ENCODE results near the gene UNC5CL.

Gene UNC5CL

GRCh38 chr6:41059556-41059955 is 20.5 kb upstream of the UNC5CL start:
- TF ChIP-seq, protein P1, sequence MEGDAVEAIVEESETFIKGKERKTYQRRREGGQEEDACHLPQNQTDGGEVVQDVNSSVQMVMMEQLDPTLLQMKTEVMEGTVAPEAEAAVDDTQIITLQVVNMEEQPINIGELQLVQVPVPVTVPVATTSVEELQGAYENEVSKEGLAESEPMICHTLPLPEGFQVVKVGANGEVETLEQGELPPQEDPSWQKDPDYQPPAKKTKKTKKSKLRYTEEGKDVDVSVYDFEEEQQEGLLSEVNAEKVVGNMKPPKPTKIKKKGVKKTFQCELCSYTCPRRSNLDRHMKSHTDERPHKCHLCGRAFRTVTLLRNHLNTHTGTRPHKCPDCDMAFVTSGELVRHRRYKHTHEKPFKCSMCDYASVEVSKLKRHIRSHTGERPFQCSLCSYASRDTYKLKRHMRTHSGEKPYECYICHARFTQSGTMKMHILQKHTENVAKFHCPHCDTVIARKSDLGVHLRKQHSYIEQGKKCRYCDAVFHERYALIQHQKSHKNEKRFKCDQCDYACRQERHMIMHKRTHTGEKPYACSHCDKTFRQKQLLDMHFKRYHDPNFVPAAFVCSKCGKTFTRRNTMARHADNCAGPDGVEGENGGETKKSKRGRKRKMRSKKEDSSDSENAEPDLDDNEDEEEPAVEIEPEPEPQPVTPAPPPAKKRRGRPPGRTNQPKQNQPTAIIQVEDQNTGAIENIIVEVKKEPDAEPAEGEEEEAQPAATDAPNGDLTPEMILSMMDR (IDR thresholded peaks at IDR 0.05; ENCODE audit: unreplicated experiment in 3 of 3): no peak
- Mint-ChIP-seq H3K4me1 (peaks cover 87% of the 10 kb centered on the region), H3K36me3 (ENCODE audit: low read depth) (peaks cover 5% of the 10 kb centered on the region), H3K4me3 (peak overlapping the region in 1 of 3 experiments; percentile 27), H3K27ac (no peak overlapping the region), H3K9me3 (no peaks in the 10 kb centered on the region), H3K27me3 (ENCODE audit: low read depth) (peaks cover 4% of the 10 kb centered on the region)

DNA sequence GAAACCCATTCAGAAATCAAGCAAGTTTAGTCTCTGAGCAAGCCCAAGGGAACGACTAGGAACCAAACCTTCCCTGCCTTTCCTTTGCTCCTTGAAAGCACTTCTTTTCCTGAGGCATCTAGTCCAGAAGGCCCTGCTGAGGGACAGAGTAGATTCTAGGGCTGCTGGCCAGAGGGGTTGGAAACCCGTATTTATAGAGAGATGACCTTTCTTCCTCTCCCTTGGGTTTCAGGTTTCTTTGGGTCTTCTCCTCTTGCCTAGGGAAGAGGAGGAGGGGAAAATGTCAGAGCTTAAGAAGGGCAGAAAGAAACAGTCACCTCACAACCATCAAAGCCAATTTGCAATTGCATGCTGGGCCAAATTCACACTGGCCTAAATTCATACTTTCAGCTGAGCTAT is 19.8 kb upstream of the UNC5CL start:
- Mint-ChIP-seq H3K27me3 (ENCODE audit: low read depth) (peaks cover 4% of the 10 kb centered on the region), H3K4me1 (peaks cover 86% of the 10 kb centered on the region), H3K4me3 (peak overlapping the region in 1 of 3 experiments; percentile 27), H3K9me3 (no peaks in the 10 kb centered on the region), H3K36me3 (ENCODE audit: low read depth) (peaks cover 5% of the 10 kb centered on the region), H3K27ac (peak overlapping the region in 2 of 3 experiments; percentile 49 to 91)
- TF ChIP-seq, protein P1 (IDR thresholded peaks at IDR 0.05; ENCODE audit: unreplicated experiment in 3 of 3): no peak

DNA sequence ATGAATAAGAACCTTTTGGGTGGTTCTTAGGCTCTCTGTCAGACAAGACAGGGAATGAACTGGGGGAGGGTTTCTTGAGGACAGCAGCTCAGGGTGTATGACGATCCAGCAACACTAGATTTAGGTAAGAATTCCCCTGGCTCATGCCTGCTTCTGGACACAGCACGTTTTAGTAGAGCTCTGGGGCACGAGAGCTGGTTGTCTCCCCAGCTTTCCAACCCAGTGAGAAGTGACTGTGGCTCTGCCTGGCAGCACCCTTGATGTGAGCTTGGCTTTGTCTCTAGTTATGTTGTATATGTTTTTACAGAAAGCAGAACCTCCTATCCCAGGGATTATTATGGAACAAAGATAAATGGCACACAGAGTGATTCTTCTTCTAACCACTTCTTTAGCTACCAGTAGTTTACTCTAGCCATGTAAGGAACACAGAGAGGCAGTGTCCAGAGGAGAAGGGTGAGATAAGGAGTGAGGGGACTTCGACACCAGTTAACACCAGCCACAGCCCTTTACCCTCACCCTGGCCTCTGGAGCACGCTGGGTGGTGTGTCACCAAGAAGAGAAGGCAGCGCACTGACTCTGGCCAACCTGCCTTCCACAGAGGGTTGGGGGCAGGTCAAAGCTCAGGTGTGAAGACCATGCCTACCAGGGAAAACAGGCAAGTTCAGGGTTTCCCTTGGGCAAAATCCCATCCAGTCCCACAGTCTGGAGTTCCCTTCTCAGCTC is 17.9 kb upstream of the UNC5CL start:
- H3K4me3 Mint-ChIP-seq: peak overlapping the region in 2 of 3 experiments; percentile 41 to 92

GRCh38 chr6:41055149-41055548 is 16.1 kb upstream of the UNC5CL start:
- Mint-ChIP-seq H3K4me1 (peaks cover 84% of the 10 kb centered on the region), H3K4me3 (peak overlapping the region; percentile 44 to 92 (median 84)), H3K9me3 (no peaks in the 10 kb centered on the region), H3K27ac (peak overlapping the region; percentile 8 to 67 (median 31)), H3K36me3 (ENCODE audit: low read depth) (no peaks in the 10 kb centered on the region), H3K27me3 (ENCODE audit: low read depth) (peaks cover 10% of the 10 kb centered on the region)
- TF ChIP-seq, protein P1 (IDR thresholded peaks at IDR 0.05; ENCODE audit: unreplicated experiment in 3 of 3): no peak

More for the DNA sequence above, 17.9 kb upstream of the UNC5CL start:
- H3K36me3 Mint-ChIP-seq (ENCODE audit: low read depth): peaks cover 5% of the 10 kb centered on the region
- peaks cover 87% of the 10 kb centered on the region for H3K4me1 Mint-ChIP-seq
- TF ChIP-seq, protein P1 (IDR thresholded peaks at IDR 0.05; ENCODE audit: unreplicated experiment in 3 of 3): no peak
- H3K9me3 Mint-ChIP-seq: no peaks in the 10 kb centered on the region
- peak overlapping the region in 2 of 3 experiments; percentile 57 to 91 for H3K27ac Mint-ChIP-seq
- peaks cover 10% of the 10 kb centered on the region for H3K27me3 Mint-ChIP-seq (ENCODE audit: low read depth)

- H3K27me3 Mint-ChIP-seq (ENCODE audit: low read depth): peaks cover 10% of the 10 kb centered on the region
- TF ChIP-seq, protein P1 (IDR thresholded peaks at IDR 0.05; ENCODE audit: unreplicated experiment in 3 of 3): no peak
- peaks cover 84% of the 10 kb centered on the region for H3K4me1 Mint-ChIP-seq
- H3K36me3 Mint-ChIP-seq (ENCODE audit: low read depth): no peaks in the 10 kb centered on the region
- peak overlapping the region; percentile 3 to 67 (median 47) for H3K27ac Mint-ChIP-seq
- H3K9me3 Mint-ChIP-seq: no peaks in the 10 kb centered on the region
- peak overlapping the region; percentile 9 to 92 (median 84) for H3K4me3 Mint-ChIP-seq
These were observed 15.5 kb upstream of the UNC5CL start for GRCh38 chr6:41054511-41054910.

GRCh38 chr6:41053041-41053440 is 14.0 kb upstream of the UNC5CL start, which contains the start of gene APOBEC2:
APOBEC2 (plus strand) TSS chr6:41053202; CDS start chr6:41053348, 146 bp downstream.
- H3K27ac Mint-ChIP-seq: peak within 1 kb of the TSS; percentile 45 to 80 (median 73)
- peaks cover 10% of the 10 kb centered on the region for H3K27me3 Mint-ChIP-seq (ENCODE audit: low read depth)
- H3K9me3 Mint-ChIP-seq: no peaks in the 10 kb centered on the region
- peak within 1 kb of the TSS; percentile 47 to 92 (median 84) for H3K4me3 Mint-ChIP-seq
- TF ChIP-seq, protein P1 (IDR thresholded peaks at IDR 0.05; ENCODE audit: unreplicated experiment in 3 of 3): no peak
- no peaks in the 10 kb centered on the region for H3K36me3 Mint-ChIP-seq (ENCODE audit: low read depth)
- H3K4me1 Mint-ChIP-seq: peaks cover 85% of the 10 kb centered on the region
